ENCODE data around the gene CLMN. TPM values are rescaled to one million over a fixed set of nuclear protein-coding genes. Genes with fewer than 3 reads are reported as not detected.

Gene CLMN
- total and polyA plus RNA-seq, 2 donors (not counting 3 experiments of a cell fraction or from before 2014, with no cell fraction given): 0.72 to 9.6 TPM

DNA sequence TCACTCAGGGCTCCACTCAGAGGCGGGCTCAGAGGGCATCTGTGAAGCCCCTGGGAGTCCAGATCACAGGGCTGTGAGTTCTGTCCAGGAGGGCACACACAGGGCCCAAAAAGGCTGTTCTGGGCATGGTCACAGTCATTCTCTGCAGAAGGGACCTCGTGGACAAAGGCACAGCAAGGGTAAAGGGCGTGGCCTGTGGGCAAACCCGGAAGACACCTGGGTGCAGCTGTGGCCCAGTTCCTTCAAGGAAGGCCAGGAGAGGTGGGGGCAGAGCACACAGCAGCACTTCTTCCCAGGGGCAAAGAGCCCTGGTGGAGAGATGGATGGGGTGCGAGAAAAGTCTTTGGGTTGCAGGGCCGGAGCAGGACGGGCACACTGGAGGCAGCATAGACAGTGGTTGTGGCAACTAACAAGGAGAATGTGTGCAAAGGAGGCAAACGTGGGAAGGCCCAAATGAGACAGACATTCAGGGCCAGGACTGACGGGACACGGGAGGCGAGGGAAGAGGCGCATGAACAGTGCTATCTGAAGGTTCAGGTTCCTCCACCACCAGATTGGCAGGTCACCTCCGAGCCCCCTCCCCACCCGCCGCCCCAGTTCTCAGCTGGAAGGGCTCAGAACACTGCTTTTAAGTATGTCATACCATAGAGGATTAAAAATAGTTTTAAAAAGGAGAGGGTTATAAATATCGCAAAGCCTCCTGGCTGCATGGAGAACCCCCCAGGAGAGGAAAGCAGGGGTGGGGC lies 8.9 kb downstream of the CLMN start:
- no peak overlapping the region for H2AFZ ChIP-seq (ENCODE audit: low read depth, low read length)
- BruUV-seq (replicated peaks): no TSS peak
- dilution Hi-C loops (cut with MboI; ENCODE audit: extremely low pct_ligation_motif_present, low sequenced_read_pairs) (no loop called here), intact Hi-C loops (cut with micrococcal nuclease) (no loop called here)
- H4K20me1 ChIP-seq (replicated peaks; ENCODE audit: control insufficient read depth, extremely low read depth, insufficient read depth, low read length): no peaks in the 10 kb centered on the region
- no peak for FAIRE-seq
- CTCF ChIA-PET: no interaction called here
- peaks cover 14% of the 10 kb centered on the region for H3K4me1 ChIP-seq (ENCODE audit: control insufficient read depth, extremely low read depth, insufficient read depth, low read length)
- TF ChIP-seq, protein P1, sequence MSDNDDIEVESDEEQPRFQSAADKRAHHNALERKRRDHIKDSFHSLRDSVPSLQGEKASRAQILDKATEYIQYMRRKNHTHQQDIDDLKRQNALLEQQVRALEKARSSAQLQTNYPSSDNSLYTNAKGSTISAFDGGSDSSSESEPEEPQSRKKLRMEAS (IDR thresholded peaks at IDR 0.05; ENCODE audit: insufficient read depth, insufficient read length): no peak
- TF ChIP-seq FOS (IDR thresholded peaks at IDR 0.05; ENCODE audit: borderline replicate concordance, insufficient read depth, low read length) (no peak), GATA2 (IDR thresholded peaks at IDR 0.05; ENCODE audit: insufficient read depth, insufficient read length, low read depth, low read length) (no peak), JUN (IDR thresholded peaks at IDR 0.05; ENCODE audit: borderline replicate concordance, insufficient read depth, insufficient read length, low read depth) (no peak), POLR2AphosphoS5 (IDR thresholded peaks at IDR 0.05; ENCODE audit: insufficient read depth, low read depth, low read length) (no peak), POLR2A (IDR thresholded peaks at IDR 0.05; ENCODE audit: low read depth, low read length) (no peak), MYC (IDR thresholded peaks at IDR 0.05; ENCODE audit: low read depth, low read length) (no peak), EZH2 (IDR thresholded peaks at IDR 0.05; ENCODE audit: borderline replicate concordance, low read depth, low read length, severe bottlenecking) (no peak)
- TF ChIP-seq, protein P2, sequence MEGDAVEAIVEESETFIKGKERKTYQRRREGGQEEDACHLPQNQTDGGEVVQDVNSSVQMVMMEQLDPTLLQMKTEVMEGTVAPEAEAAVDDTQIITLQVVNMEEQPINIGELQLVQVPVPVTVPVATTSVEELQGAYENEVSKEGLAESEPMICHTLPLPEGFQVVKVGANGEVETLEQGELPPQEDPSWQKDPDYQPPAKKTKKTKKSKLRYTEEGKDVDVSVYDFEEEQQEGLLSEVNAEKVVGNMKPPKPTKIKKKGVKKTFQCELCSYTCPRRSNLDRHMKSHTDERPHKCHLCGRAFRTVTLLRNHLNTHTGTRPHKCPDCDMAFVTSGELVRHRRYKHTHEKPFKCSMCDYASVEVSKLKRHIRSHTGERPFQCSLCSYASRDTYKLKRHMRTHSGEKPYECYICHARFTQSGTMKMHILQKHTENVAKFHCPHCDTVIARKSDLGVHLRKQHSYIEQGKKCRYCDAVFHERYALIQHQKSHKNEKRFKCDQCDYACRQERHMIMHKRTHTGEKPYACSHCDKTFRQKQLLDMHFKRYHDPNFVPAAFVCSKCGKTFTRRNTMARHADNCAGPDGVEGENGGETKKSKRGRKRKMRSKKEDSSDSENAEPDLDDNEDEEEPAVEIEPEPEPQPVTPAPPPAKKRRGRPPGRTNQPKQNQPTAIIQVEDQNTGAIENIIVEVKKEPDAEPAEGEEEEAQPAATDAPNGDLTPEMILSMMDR (IDR thresholded peaks at IDR 0.05; ENCODE audit: extremely low read depth in 1 of 2, insufficient read depth in 1 of 2, low read depth in 1 of 2, low read length in 2 of 2): no peak
- H3K9me1 ChIP-seq (replicated peaks; ENCODE audit: control insufficient read depth, extremely low read depth, insufficient read depth, low read length): no peaks in the 10 kb centered on the region
- no peaks in the 10 kb centered on the region for H3K27me3 ChIP-seq (ENCODE audit: control insufficient read depth in 2 of 2, insufficient read depth in 2 of 2, low read length in 2 of 2)
- no peaks in the 10 kb centered on the region for H3K9me3 ChIP-seq (replicated peaks; ENCODE audit: control insufficient read depth, insufficient read depth, low read length)
- no peak overlapping the region for H3K9ac ChIP-seq (replicated peaks; ENCODE audit: extremely low read depth, insufficient read depth, low read length)
- DNase-seq (ENCODE audit: low read depth, low spot score): no peak
- peak overlapping the region; percentile 49 for H3K27ac ChIP-seq (ENCODE audit: insufficient read depth, low read depth, low read length)
- no peak overlapping the region for H3K4me2 ChIP-seq (ENCODE audit: insufficient read depth, low read length)
- H3K4me3 ChIP-seq (replicated peaks in 1 of 3; ENCODE audit: insufficient read depth in 1 of 3, low read depth in 1 of 3, low read length in 3 of 3): no peak overlapping the region
- no peaks in the 10 kb centered on the region for H3K36me3 ChIP-seq (ENCODE audit: control insufficient read depth in 2 of 2, extremely low read depth in 1 of 2, insufficient read depth in 2 of 2, low read length in 2 of 2)
- no peaks in the 10 kb centered on the region for H3K79me2 ChIP-seq (ENCODE audit: control insufficient read depth, insufficient read depth, low read length)
- POLR2A ChIA-PET: no interaction called here
